Activated T-helper 9 cell treated with anti-CD3 and anti-CD28 coated beads, Interleukin-2, amount 50 U/mL, for 16 hours (primary cell): ENCODE results near the gene OR10H5.
"Not testable (repeated sequence)": the region's sequence is repeated elsewhere in the genome, so short reads cannot be mapped to it uniquely, and the experiment has no call there.

Experiments
- DNase-seq: peaks from one replicate; pipeline ENCODE4 v3.0.0-alpha.2; 2020; ENCODE audit warnings: low read depth

Gene OR10H5, protein sequence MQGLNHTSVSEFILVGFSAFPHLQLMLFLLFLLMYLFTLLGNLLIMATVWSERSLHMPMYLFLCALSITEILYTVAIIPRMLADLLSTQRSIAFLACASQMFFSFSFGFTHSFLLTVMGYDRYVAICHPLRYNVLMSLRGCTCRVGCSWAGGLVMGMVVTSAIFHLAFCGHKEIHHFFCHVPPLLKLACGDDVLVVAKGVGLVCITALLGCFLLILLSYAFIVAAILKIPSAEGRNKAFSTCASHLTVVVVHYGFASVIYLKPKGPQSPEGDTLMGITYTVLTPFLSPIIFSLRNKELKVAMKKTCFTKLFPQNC

DNA sequence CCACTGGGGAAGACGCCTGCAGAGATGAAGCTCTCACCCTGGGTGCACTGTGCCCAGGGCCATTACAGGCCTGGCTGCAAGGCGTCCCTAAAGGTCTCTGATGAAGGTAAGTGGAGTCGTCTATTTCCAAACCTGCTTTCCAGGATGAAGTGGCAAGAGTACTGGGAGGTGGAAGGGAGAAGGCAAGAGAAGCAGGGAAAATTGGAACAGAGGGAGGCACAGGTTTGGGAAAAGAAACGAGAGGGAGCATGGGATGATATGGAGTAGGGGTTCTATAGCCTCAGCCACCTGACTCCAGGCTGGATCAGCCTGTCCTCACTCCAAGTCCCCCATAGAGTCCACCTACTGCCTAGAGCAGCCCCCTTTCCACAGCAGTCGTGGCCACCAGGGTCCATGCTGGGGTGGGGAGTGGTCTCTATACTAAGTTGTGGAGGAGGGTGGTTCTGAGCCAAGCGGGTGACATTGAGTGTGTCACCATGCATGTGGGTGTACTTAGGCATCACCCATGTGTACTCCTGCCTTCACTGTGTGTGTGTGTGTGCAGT is at the start of gene OR10H5:
TSS of gene OR10H5 (plus strand) at position 51 of the 545 bp plus-strand sequence. CDS start 6,388 bp downstream, outside the sequence.
- DNase-seq = no peak

GRCh38 chr19:15737722-15738121 is 49.7 kb upstream of the OR10H5 start, which contains the start of gene OR10H3:
TSS of gene OR10H3 (plus strand) at chr19:15737985. CDS start at chr19:15741393, 3,408 bp downstream.
- DNase-seq = no peak

DNA sequence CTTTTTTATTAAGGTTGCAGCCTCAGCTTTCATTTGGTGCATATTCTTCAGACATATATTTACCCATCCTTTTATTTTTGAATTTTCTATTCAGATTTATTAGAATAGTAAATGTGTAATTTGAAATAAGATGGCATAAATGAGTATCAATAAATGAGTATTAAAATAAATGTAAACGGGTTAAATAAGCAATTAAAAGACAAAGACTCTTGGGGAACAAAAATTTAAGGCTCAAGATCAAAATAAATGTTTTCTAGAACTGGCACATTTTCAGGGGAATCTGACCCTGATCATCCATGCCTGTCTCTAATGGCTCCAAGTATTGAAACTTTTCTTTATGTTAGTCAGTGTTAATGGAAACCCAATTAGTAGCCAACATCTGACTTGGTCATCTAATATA is 46.7 kb upstream of the OR10H5 start:
- DNase-seq = no peak

GRCh38 chr19:15748239-15748638 is 39.2 kb upstream of the OR10H5 start:
- DNase-seq = no peak

GRCh38 chr19:15758379-15758778 is 29.1 kb upstream of the OR10H5 start:
- no peak for DNase-seq

GRCh38 chr19:15759962-15760565 is 27.4 kb upstream of the OR10H5 start:
- no peak for DNase-seq

DNA sequence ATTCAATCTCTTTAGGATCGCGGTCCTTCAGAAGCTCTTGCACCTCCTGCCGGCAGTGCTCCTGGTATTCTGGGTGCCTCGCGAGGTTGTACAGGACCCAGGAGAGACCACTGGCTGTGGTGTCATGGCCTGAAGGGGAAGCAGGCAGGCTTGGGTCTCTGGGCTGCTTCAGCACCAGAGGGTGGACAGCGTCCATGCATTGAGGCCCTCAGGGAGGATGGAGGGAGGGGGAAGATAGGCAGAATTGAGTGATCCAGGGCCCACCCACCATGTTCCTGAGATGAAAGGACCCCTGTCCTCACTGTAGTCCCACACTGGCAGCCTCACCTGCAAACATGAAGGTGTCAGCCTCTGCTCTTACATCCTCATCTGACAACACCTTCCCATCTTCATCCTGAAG is 17.9 kb upstream of the OR10H5 start:
- DNase-seq = no peak

DNA sequence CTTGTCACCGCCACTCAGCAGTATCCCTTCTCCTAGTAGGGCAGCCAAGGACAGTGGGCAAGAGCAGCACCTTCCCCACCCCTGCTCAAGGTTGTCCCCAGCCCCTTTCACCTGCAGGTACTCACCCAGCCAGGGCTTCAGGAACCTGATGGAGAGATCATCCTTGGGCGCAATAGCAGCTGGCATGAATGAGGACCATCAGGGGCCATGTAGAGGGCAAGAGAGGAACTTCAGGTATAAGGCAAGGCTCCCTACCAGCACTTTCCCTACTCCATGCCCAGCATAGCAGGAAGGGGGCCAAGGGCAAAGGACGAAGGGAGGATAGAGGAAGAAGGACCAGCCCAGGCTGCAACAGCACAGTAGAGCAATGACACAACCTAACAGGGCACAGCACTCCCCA is 13.3 kb upstream of the OR10H5 start:
- not testable (repeated sequence) for DNase-seq

- no peak for DNase-seq
Measured at GRCh38 chr19:15775249-15775648, 12.2 kb upstream of the OR10H5 start.

- no peak for DNase-seq
Measured at GRCh38 chr19:15776264-15776663, 11.2 kb upstream of the OR10H5 start.

GRCh38 chr19:15776991-15777970 is 10.2 kb upstream of the OR10H5 start:
- no peak for DNase-seq

GRCh38 chr19:15779756-15780476 is 7.5 kb upstream of the OR10H5 start:
- no peak for DNase-seq

DNA sequence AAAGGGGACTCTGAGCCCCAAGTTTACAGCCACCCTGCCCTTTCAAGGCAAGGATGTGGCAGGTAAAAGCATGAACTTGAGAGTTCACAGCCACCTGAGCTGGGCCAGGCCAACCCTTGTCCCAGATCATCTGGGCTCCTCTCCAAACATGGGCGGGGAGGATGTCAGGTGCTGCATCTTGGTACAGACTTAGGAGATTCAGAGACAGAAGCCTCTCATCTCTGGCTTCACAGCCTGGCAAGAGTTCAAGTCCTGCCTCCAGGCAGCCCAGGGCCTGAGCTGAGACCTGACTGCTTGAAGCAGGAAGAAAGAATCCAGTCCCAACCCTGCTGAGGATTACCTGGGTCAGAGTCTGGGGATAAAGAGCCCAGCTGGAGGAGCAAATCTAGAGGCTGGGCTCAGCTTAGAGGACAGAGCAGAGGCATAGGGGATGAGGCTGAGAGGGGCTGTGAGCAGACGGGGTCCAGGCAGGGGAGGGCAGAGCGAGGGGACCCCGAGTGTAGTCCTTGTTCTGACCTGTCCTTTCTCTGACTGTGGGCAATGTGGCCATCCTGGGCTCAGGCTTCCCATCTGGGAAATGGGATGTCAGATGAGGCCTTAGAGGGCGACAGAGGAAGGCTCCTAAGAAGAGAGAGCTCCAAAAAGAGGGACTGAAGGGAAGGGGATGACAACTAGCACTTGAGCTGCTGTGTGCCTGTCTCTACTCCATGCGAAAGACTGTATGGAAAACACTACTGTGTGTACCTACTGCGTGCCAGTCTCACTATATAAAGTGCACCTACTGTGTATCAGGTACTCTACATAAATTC is 6.6 kb upstream of the OR10H5 start:
- DNase-seq = no peak

GRCh38 chr19:15781661-15782060 is 5.8 kb upstream of the OR10H5 start:
- no peak for DNase-seq

GRCh38 chr19:15782211-15782610 is 5.2 kb upstream of the OR10H5 start:
- no peak for DNase-seq

GRCh38 chr19:15782896-15783295 is 4.6 kb upstream of the OR10H5 start:
- not testable (repeated sequence) for DNase-seq

DNA sequence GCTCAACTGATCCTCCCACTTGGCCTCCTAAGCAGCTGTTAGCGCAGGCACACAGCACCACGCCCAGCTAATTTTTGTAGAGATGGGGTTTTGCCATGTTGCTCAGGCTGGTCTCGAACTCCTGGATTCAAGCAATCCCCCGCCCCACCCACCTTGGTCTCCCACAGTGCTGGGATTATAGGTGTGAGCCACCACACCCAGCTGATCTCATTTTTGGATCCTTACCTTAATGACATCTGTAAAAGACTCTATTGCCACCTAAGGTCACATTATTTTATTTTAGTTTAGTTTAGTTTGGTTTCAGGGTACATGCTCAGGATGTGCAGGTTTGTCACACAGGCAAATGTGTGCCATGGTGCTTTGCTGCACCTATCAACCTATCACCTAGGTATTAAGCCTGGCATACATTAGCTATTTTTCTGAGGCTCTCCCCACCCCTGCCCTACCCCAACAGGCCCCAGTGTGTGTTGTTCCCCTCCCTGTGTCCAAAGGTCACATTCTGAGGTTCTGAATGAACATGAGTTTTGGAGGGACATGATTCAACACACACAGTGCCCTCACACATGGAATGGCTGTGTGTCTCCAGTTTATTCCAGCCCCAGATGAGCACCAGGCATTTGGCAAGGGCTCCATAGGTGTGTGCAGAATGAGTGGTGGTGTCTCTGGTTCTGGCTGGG is 1.3 kb downstream of the OR10H5 start:
- no peak for DNase-seq

DNA sequence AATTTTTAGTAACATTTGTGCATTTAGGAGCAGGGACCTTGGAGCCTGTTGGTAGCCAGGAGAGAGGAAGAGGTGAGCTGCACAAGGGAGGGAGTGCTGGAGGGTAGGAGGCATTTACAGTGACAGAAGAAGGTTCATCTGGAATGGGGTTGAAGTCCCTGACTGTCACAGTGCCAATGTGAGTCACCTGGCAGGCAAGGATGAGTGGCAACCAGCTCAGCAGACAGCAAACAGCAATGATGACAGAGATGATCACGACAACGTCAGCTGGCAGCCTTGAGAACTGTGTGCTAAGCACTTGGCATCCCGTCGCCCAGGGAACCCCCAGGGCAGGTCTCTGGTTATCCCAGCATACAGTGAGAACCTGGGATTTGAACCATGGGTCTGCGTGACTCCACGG is 2.6 kb downstream of the OR10H5 start:
- DNase-seq = no peak

- DNase-seq = not testable (repeated sequence)
Measured at GRCh38 chr19:15794279-15794678, 6.8 kb downstream of the OR10H5 start.

DNA sequence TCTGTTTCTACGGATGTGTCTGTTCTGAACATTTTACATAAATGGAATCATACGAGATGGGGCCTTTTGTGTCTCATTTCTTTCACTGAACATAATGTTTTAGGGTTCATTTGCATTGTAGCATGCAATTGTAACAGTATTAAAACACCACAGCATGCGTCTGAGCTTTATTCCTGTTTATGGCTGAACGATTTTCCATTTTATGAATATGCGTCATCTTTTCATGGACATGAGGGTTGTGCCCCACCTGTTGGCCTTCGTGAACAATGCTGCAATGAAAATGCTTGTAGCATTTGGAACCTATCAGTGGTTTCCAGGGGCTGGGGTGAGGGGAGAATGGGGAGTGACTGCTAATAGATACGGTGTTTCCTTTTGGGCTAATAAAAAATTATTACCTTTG is 22.9 kb downstream of the OR10H5 start:
- no peak for DNase-seq
